CD4-positive, alpha-beta T cell treated with Interferon gamma for 1 hour (primary cell): Measurements from ENCODE around the gene GNG13.
"Not testable (repeated sequence)": the region's sequence is repeated elsewhere in the genome, so short reads cannot be mapped to it uniquely, and the experiment has no call there.

ENCODE experiments used
- DNase-seq: peaks from one replicate; pipeline ENCODE4 v3.0.0-alpha.2; 2020

GNG13 gene, protein sequence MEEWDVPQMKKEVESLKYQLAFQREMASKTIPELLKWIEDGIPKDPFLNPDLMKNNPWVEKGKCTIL

GRCh38 chr16:799948-800833 lies at the start of gene GNG13:
Gene GNG13 (minus strand): TSS chr16:800734. CDS start chr16:799077, 1,657 bp downstream.
- no peak for DNase-seq

- DNase-seq, result no peak
Measured at GRCh38 chr16:848510-849253, 48.1 kb upstream of the GNG13 start.

DNA sequence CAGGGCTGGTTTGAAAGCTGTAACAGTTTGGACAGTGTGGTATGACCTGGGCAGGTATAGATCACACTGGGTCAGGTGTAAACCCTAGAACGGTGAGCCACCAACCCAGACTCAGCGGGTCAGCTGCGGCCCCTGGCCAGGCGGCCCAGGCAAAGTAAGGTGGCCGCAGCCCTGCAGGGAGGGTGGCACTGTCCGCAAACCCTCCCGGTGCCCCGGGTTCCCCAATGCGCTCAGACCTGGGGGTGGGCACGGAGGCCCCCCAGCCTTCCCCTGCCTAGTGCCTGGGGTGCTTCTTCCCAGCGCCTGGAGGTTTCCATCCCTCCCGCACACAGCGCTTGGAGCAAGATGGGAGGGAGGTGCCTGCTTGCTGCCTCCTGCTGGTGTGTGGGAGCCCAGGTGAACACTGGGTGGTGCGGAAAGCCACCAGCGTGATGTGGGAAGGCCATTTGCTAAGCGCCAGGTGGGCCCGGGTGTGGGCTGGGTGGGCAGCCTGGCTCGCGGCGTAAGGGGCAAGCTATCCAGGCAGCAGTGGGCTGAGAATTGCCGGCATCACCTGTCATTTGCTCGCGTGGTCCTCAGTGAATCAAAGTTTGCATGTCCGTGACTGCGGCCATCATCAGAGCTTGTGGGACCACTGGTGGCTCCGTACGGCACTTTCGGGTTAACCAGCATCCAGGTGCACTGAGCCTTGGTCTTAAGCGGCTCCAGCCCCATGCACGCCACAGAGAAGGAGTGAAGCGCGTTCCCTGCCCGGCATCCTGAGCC lies 47.3 kb upstream of the GNG13 start:
- DNase-seq, result no peak

DNA sequence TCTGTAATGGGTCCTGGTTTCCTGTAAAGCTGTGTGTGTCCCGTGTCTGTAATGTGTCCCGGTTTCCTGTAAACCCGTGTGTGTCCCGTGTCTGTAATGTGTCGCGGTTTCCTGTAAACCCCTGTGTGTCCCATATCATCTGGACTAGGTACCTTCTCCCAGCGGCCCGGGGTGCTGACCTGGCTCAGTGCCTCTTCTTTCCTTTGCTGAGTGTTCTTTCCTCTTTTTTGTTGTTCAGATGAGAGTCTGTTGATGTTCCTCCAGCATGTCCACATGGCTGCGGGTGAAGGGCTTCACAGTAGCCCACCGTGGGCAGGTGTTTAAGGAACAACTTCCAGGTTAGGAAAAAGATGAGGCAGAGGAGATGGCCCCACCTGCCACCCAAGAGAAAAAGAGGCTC lies 46.6 kb upstream of the GNG13 start:
- no peak for DNase-seq

- DNase-seq, result no peak
Measured at GRCh38 chr16:845351-845745, 44.8 kb upstream of the GNG13 start.

DNA sequence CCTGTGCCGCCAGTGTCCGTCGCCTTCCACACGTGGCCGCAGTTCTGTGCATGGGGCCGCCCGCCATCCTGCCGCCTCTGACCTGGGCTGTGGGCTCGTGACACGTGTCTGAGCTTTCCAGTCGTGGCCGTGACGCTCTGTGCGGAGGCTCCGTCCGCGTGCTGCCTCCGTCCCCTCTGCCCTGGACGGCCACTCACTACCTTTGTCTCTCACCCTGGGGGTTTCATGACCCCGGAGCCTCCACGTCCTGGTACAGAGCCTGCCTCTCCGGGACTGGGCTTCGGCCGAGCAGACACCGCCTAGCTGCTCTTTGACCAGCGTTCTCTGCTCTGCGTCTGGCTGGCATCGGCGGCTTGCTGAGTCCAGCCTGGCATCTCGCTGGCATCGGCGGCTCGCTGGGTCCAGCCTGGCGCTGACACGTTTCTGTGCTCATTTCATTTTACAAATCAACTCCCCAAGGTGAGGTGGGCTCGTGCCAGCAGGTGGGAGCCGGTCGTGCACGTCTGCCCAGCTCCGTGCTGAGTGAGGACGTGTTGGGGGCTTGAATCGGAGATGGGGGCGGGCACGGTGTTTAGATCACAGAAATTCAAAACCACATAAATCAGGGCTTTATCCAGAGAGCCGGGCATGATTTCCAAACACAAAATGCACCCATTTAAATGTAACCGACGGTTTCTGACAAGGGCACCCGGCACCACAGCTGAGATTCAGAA lies 44.3 kb upstream of the GNG13 start:
- DNase-seq, result no peak

GRCh38 chr16:843771-844170 lies 43.2 kb upstream of the GNG13 start:
- no peak for DNase-seq

- DNase-seq, result no peak
Measured at GRCh38 chr16:842711-843560, 42.4 kb upstream of the GNG13 start.

DNA sequence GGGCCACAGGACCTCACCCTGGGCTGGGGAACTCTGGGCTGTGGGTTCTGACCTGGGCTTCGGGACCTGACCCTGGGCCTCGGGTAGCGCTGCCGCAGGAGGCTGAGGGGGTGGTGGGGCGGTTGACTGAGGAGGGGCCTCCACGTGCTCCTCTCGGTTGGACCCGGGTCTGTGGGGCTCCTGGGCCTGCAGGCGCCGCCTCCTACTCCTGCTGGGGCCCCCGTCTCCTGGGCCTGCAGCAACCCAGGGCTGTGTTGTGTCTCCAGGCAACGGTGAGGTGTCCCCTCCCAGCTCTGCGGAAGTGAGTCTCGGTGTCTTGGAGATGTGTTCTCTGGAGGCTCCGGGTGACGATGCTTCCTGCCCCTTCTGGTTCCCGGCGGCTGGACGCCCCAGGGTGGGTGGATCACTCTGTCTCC lies 41.5 kb upstream of the GNG13 start:
- no peak for DNase-seq

DNA sequence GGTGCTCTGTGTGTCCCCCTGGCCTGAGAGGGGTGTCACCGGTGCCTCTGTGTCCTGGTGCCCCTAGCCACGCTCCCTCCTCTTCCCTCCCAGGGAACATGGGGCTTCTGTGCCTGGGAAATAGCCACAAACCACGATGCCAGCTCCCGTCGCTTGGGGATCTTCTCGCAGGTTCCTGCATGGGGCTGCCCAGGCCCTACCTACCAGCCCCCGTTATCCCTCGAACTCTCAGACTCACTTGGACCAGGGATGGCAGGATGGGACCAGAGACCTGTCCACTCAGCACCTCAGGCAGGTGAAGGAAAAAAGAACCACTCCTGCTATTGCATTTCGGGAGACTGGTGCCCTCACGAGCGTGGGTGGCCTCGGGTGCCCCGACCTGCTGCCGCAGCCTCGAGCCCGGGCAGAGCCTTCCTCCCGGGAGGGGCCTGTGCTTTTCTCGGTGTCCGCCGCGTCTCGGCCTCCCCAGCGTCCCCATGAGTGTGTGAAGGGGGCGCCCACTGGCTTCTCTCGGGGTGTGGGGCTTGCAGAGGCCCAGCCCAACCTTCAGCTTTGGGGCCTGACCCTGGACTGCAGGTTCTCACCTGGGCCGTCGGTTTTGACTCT lies 41.0 kb upstream of the GNG13 start:
- no peak for DNase-seq

GRCh38 chr16:840561-841454 lies 40.3 kb upstream of the GNG13 start:
- DNase-seq, result no peak

- no peak for DNase-seq
Measured at GRCh38 chr16:839643-840408, 39.3 kb upstream of the GNG13 start.

- no peak for DNase-seq
Measured at GRCh38 chr16:838741-839140, 38.2 kb upstream of the GNG13 start.

GRCh38 chr16:836822-837221 lies 36.3 kb upstream of the GNG13 start:
- DNase-seq, result not testable (repeated sequence)

GRCh38 chr16:836221-836620 lies 35.7 kb upstream of the GNG13 start:
- DNase-seq, result no peak

DNA sequence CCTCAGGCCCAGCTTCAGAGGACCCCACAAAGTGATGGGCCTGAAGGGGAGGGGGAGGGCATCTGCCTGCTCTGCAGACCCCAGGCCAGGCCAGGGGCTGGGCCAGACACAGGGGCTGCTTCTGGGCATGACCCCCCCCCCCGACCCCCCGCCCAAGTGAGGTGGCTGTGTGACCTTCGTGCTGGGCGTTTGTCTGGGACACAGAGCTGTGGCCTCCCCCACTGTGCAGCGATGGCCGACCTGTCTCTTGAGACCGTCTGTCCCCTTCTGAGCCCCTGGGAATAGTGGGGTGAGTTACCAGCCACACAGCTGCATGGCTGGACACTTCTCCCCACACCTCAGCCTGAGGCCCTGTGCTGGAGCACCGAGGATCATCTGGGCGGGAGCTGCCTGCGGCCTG lies 34.8 kb upstream of the GNG13 start:
- no peak for DNase-seq

DNA sequence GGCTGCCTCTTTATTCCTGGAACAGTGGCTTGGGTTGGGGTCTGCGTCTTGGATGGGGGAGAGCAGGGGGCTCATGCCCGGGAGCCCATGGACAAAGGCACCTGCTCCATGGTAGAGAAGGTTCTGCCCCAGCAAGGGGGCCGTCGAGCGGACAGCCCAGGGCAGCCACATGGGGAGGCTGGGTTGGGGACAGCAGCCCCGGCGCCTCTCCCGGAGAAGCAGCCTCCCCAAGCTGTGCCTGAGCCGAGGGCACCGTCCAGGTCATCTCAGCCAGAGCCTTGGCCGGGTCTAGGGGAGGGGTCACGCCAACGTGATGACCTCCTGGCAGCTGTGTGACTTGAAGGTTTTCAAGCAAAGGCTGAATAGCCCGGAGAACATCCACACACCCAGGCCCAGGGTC lies 32.9 kb upstream of the GNG13 start:
- no peak for DNase-seq

- DNase-seq, result no peak
Measured at GRCh38 chr16:832652-833336, 32.3 kb upstream of the GNG13 start.
